GM21367 (cell line): ENCODE measurements around the gene DROSHA.

Source experiments
- ATAC-seq: cut with Tn5 transposase; IDR thresholded peaks from one replicate; pipeline ENCODE4 v1.9.1; 2021; ENCODE audit not compliant: unreplicated experiment

Gene DROSHA

GRCh38 chr5:31470608-31471007, 61.3 kb downstream of the DROSHA start:
- no peak for ATAC-seq

- ATAC-seq, result no peak
These were observed 62.0 kb downstream of the DROSHA start for GRCh38 chr5:31469886-31470285.

- ATAC-seq, result no peak
These were observed 62.4 kb downstream of the DROSHA start for GRCh38 chr5:31469466-31469865.

DNA sequence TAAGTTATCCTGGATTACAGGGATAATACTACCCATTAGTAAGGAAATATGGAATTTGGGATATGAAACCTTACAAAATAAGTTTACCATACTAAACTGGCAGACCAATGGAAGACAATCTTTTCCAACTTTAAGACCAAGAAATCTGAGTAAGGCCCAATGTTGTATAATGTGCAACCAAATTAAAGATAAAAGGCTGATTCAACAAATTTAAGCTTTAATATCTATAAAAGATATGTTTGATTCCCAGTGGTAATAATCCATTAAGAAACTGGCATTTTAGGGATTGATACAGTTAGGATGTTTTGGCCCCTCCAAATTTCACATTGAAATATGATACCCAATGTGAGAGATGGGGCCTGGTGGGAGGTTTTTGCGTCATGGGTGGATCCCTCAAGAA, 66.6 kb downstream of the DROSHA start:
- ATAC-seq, result no peak

DNA sequence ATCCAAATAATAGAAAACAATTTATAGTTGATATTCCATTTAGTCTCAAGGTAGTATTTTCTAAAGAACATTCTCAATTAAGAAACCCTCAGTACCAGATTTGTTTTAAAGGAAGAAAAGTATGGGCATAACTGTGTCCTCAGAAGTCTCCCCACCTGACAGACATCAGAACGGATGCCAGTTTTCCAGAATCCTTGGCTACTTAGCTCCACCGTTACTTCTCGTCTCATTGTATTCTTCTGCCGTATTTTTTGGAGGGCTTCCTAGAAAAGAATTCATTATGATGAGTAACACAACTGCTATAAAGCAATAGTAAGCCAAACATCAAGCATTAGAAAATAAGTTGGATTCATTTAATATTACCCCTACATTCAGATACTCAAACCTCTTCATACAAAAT, 67.8 kb downstream of the DROSHA start:
- ATAC-seq, result no peak

DNA sequence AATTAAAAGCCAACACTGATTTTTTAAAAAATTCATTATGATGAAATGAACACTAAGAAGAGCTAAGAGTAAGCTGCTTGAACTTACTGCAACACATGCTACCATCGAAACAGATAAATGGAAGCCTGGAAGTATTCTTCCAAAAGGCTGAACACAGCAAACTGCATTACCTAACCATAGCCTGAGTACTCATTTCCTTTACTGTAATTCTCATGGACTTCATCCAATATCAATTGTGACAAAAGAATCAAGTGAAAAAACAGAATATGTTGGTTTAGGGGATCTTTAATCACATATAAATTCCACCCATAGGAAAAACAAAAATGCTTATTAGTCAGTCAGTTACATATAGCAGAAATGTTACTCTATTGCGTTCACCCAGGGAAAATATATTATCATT, 68.5 kb downstream of the DROSHA start:
- no peak for ATAC-seq

DNA sequence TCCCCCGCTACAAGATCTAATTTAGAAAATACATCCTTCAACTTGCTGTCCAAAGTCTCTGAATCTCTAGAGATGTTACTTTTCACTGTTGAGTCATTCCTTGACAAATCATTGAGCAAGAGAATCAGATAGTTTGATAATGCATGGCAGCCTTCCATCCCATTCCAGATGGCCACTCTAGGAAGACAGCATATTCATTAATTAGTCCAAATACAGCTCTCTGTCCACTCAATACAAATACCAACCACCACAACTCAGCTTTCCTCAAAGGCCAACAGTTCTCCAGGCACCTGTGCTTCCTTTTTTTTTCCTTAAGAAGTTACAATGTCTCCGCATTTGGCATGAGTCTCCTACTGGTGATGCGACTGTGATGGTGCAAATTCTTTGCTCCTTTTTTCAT, 72.3 kb downstream of the DROSHA start:
- no peak for ATAC-seq

DNA sequence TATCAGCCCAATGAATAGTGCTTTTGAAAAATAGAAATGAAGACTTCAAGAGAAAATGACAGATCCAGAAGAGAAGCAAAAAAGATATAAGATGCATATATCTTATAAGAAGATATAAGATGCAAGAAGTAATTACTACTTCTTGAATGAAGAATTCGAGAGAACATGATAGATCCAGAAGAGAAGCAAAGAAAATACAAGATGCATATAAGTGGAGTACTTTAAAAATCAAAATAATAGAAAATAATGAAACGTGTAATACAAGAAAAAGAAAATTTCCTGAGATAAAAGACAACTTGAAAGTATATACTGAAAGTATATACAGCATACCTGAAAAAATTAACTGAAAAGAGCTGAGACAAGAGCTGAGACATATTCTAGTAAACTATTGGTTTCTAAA, 76.7 kb downstream of the DROSHA start:
- ATAC-seq, result no peak

DNA sequence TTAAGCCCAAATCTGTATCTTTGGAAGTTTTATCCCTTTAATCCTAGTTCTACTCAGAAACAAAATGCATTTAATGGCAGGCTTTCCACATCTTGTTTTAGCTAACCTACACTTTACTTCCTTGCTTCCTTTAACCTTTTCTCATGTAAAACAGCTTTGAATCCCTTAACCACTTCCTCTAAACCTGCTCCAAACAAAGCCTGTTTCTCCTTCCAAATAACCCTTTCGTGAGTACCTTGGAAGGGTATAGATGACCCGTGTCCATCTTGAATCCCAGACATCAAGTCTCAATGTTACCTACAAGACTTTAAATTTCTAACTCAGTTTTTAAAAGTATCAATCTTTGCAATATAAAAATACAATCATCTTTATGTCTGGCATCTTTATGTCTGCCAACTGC, 78.4 kb downstream of the DROSHA start:
- no peak for ATAC-seq

- no peak for ATAC-seq
These were observed 79.6 kb downstream of the DROSHA start for GRCh38 chr5:31452314-31452713.

GRCh38 chr5:31449962-31450361, 81.9 kb downstream of the DROSHA start:
- no peak for ATAC-seq

DNA sequence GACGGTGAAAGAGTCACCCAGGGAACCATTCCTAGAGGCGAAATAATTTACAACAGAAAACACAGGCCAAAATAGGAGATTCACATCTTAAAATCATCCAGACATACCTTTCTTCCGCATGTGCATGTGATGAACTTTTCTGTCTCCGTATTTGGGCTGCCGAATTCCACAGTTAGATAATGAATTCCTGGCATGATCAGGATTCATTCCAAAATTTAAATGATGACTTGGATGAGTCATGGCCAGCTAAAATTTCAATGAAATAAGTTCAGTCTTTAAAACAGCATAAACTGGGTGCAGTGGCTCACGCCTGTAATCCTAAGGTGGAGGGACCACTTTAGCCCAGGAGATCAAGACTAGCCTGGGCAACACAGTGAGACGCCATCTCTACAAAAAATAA, 82.7 kb downstream of the DROSHA start:
- no peak for ATAC-seq

DNA sequence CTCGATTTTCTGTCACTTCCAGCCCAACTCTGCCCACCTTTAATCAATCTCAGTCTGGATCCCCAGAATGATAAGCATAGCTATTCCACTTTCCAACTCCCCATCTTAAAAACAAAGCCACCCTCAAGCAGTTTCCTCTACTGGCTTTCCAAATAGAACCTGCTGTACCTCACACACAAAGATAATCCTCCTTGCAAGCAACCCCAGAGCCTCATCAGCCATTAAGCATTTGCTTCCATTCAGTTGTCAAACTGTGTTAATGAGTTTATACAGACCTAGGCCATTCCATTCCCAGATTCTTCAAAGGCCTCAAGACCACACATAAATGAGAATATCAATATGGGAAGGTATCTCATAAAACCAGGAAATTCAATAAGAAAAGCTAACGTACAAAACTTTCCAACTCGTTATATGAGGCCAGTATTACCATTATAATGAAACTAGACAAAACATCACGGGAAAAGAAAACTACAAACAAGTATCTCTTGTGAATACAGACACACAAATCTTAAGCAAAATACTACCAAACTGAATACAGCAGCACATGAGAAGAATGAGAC, 86.8 kb downstream of the DROSHA start:
- ATAC-seq, result no peak

DNA sequence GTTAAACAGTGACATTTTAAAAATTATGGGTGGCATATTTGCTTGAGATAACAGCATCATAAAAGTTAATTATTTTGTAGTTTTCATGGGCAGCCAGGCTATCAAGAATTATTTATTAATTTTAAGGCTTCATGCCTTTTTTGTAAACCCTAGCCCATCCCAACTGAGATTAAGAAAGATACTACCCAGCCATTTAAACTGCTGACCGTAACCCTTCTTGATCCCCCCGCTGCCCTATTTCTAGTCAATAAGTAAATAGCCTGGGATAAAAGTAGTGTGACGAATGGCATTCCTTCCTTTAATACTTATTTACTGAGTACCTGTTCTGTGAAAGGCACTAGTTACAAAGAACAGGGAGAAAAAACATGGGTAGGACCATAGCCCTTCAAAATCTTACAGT, 88.3 kb downstream of the DROSHA start:
- ATAC-seq, result no peak

- no peak for ATAC-seq
These were observed 89.7 kb downstream of the DROSHA start for GRCh38 chr5:31442058-31442745.

GRCh38 chr5:31436851-31437250, 95.0 kb downstream of the DROSHA start:
- ATAC-seq, result no peak

- no peak for ATAC-seq
These were observed 96.2 kb downstream of the DROSHA start for GRCh38 chr5:31435730-31436129.

GRCh38 chr5:31434898-31435297, 97.0 kb downstream of the DROSHA start:
- ATAC-seq, result no peak

DNA sequence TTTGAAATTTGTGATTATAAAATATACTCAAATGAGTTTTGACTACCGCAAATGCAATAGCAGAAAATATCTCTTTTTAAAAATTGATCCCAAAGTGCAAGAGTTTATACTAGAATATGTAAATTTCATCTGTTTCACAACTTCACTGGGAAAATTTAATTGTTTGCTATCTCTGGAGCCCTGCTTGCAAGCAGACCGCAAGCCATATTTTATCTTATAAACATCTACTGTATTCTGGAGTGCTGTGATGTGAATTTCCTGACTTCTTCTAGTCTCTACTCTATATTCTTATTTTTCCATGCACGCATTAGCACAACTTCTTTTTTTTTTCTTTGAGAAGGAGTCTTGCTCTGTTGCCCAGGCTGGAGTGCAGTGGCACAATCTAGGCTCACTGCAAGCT, 98.7 kb downstream of the DROSHA start:
- no peak for ATAC-seq

GRCh38 chr5:31427724-31428309, 104.1 kb downstream of the DROSHA start:
- no peak for ATAC-seq

DNA sequence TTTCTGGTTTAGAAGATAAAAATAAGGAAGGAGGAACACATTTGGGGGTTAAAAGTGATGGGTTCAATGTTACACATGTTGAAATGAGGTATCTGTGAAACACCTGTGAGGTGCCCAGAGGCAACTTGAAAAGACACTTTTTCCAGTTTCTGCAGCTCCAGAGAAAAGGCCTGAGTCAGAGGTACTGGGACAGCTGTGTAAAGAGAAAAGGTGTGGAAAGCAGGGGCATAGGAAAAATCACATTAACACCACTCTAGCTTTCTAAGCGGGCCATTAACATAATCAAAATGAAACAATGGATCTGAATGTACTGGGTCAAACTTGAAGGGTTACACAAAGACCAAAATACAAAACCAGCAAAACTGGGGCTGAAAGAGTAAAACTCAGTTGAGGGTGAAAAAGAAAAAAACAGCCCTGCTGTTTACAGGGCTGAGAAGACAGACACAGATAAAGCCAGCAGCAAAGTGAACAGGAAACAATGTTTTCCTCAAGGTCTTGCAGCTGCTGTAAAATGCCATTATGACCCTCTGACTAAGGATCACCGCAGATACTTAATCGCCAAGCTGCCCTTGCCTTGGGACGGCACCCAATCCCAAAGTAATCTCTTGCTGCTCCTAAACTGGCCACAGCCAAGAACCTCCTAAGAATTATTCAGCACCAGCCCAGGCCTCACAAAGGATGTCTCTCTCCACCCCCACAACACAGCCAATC, 104.7 kb downstream of the DROSHA start:
- no peak for ATAC-seq
